Natural killer cell (primary cell): ENCODE measurements around the gene KIAA0513. TPM values are rescaled to one million over a fixed set of nuclear protein-coding genes. Genes with fewer than 3 reads are reported as not detected.

Experiments used
- ATAC-seq, 3 donors: fragments of 150-1000 bp in 2 of 3; fragments of 200-7000 bp in 1 of 3; cut with Tn5 transposase; 1 replicate in 1 of 3; 2 replicates in 2 of 3; pipeline ENCODE4 v1.10.0; 2021; ENCODE audit warnings: mild to moderate bottlenecking in 2 of 3, moderate library complexity in 2 of 3
- DNase-seq, 2 donors: peaks; one replicate each; pipeline versions ENCODE4 v3.0.0 to v3.0.0-alpha.2; 2013 to 2021; ENCODE audit warnings: mixed read lengths in 1 of 2
- H3K27ac ChIP-seq: one replicate; pipeline ENCODE4 v1.5.1; 2013; ENCODE audit warnings: mild to moderate bottlenecking, low read length
- H3K27me3 ChIP-seq: one replicate; pipeline ENCODE4 v1.6.1; 2013; ENCODE audit warnings: low read length; ENCODE audit not compliant: control insufficient read depth, insufficient read depth
- H3K36me3 ChIP-seq: one replicate; pipeline ENCODE4 v1.6.1; 2013; ENCODE audit warnings: low read length; ENCODE audit not compliant: control insufficient read depth, insufficient read depth
- H3K4me1 ChIP-seq: one replicate; pipeline ENCODE4 v1.6.1; 2013; ENCODE audit warnings: low read length; ENCODE audit not compliant: control insufficient read depth, insufficient read depth
- H3K4me3 ChIP-seq: one replicate; pipeline ENCODE4 v1.5.1; 2013; ENCODE audit warnings: low read length
- H3K9me3 ChIP-seq: one replicate; pipeline ENCODE4 v1.6.1; 2013; ENCODE audit warnings: low read length; ENCODE audit not compliant: control insufficient read depth, insufficient read depth
- H3K27ac Mint-ChIP-seq, 2 donors: one replicate each; pipeline ENCODE4 v1.8.0; 2022; ENCODE audit warnings: mild to moderate bottlenecking in 2 of 2, mixed read lengths in 2 of 2, moderate library complexity in 1 of 2
- H3K27me3 Mint-ChIP-seq, 2 donors: one replicate each; pipeline ENCODE4 v1.8.0; 2022; ENCODE audit warnings: low read depth in 2 of 2, mixed read lengths in 2 of 2
- H3K36me3 Mint-ChIP-seq: one replicate; pipeline ENCODE4 v1.8.0; 2022; ENCODE audit warnings: mixed read lengths
- H3K4me1 Mint-ChIP-seq, 2 donors: one replicate each; pipeline ENCODE4 v1.8.0; 2022; ENCODE audit warnings: mixed read lengths in 2 of 2
- H3K4me3 Mint-ChIP-seq: one replicate; pipeline ENCODE4 v1.8.0; 2022; ENCODE audit warnings: mild to moderate bottlenecking, moderate library complexity, mixed read lengths
- H3K9me3 Mint-ChIP-seq, 2 donors: one replicate each; pipeline ENCODE4 v1.8.0; 2022; ENCODE audit warnings: mixed read lengths in 2 of 2
- WGBS: methylation state at CpG from one replicate; pipeline ENCODE4 v1.1.7; 2013; ENCODE audit warnings: missing lambda C conversion rate; ENCODE audit not compliant: insufficient coverage; 5-methylcytosine and 5-hydroxymethylcytosine counted together
- intact Hi-C: fragments of 100-400 bp; cut with micrococcal nuclease; formaldehyde crosslinking; loops from one replicate; pipeline ENCODE4 v1.14.2; 2022
- total RNA-seq, 4 donors: library from RNA; stranded (reverse); fragments of 120-200 nt in 1 of 4; gene quantifications; one replicate each; pipeline versions ENCODE4 v1.2.3 to v1.2.4, GENCODE V29; 2013 to 2022
- TF ChIP-seq, protein P1 (sequence below): fragments of 200-600 bp; IDR thresholded peaks from one replicate; pipeline ENCODE4 v1.8.0; 2022; ENCODE audit warnings: antibody characterized with exemption

Gene KIAA0513
- total RNA-seq, 3 donors from 2014 or later (not counting 1 experiment from before 2014, with no cell fraction given), result 7.9 to 17.7 (median 12.1) TPM

DNA sequence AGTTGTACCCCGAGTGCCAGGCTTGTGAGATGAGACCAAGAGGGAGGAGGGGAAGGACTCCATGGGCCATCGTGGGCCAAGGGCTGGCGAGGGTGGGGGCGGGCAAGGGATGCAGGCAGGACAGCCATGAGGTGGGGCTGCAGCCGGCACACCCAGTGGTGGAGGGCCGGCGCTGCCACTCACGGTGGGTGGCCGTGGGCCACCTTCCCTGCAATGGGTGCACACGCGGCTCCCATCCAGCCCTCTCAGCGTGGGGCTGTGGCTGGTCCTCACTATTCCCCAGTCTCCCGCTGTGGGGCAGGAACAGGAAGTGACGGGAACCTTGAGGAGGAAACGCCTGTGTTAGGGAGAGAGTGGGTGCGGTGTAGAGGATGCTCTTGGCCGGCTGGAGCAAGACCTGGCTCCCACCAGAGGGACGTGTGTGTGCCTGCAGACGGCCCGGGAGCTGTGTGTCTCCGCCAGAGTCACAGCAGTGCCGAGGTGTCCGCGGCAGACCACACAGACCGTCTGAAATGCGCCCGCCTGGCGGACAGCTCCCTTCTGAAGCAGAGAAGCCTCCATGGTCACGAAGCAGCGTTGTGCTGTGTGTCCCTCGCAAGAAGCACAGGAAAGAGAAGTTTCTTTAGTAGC lies 61.1 kb downstream of the KIAA0513 start:
- TF ChIP-seq, protein P1, sequence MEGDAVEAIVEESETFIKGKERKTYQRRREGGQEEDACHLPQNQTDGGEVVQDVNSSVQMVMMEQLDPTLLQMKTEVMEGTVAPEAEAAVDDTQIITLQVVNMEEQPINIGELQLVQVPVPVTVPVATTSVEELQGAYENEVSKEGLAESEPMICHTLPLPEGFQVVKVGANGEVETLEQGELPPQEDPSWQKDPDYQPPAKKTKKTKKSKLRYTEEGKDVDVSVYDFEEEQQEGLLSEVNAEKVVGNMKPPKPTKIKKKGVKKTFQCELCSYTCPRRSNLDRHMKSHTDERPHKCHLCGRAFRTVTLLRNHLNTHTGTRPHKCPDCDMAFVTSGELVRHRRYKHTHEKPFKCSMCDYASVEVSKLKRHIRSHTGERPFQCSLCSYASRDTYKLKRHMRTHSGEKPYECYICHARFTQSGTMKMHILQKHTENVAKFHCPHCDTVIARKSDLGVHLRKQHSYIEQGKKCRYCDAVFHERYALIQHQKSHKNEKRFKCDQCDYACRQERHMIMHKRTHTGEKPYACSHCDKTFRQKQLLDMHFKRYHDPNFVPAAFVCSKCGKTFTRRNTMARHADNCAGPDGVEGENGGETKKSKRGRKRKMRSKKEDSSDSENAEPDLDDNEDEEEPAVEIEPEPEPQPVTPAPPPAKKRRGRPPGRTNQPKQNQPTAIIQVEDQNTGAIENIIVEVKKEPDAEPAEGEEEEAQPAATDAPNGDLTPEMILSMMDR, result no peak
- DNase-seq (no peak), ATAC-seq (no peak)
- Mint-ChIP-seq H3K9me3 (no peaks in the 10 kb centered on the region), H3K4me3 (no peak overlapping the region), H3K4me1 (peaks cover 7 to 15% of the 10 kb centered on the region in 2 donors), H3K36me3 (no peaks in the 10 kb centered on the region), H3K27ac (no peak overlapping the region), H3K27me3 (peaks cover 0 to 3% of the 10 kb centered on the region in 2 donors)
- WGBS, result 81% methylated on average over 31 of the region's 31 CpGs
- intact Hi-C loops, result loop anchor here (5.0 kb wide), 1 partner anchor 61 kb away; the partner anchor contains the start of gene KIAA0513
- Histone ChIP-seq H3K9me3 (no peaks in the 10 kb centered on the region), H3K27me3 (no peaks in the 10 kb centered on the region), H3K4me1 (peaks cover 28% of the 10 kb centered on the region), H3K27ac (no peak overlapping the region), H3K4me3 (no peak overlapping the region), H3K36me3 (peaks cover 2% of the 10 kb centered on the region)

DNA sequence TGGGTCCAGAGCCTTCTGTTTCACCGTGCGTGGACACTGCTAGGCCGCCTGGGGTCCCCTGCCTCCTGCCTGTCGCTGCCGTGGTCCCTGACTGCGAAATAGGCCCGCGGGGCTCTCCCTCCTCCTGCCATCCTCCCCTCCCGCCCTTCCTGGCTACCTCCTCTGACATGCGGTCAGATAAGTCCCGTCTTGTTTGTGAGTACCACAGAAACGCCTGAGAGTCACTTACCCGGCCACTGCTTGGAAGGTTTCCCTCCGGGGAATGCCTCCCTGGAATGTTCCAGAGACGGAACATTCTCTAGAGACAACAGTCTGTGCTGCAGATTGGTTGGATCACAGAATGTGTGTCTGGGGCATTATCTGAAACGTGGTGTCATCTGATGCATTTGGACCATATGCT lies 61.9 kb downstream of the KIAA0513 start:
- H3K27ac Mint-ChIP-seq, result no peak overlapping the region
- H3K4me1 ChIP-seq, result peaks cover 28% of the 10 kb centered on the region
- H3K27me3 Mint-ChIP-seq, result peaks cover 0 to 3% of the 10 kb centered on the region in 2 donors
- DNase-seq, result no peak
- no peak overlapping the region for H3K4me3 ChIP-seq
- TF ChIP-seq, protein P1, result no peak
- no peaks in the 10 kb centered on the region for H3K27me3 ChIP-seq
- H3K9me3 Mint-ChIP-seq, result no peaks in the 10 kb centered on the region
- 90% methylated on average over 16 of the region's 16 CpGs for WGBS
- no peak overlapping the region for H3K4me3 Mint-ChIP-seq
- peaks cover 2% of the 10 kb centered on the region for H3K36me3 ChIP-seq
- no peak overlapping the region for H3K27ac ChIP-seq
- ATAC-seq, result no peak
- H3K9me3 ChIP-seq, result no peaks in the 10 kb centered on the region
- intact Hi-C loops, result loop anchor here (5.0 kb wide), 1 partner anchor 62 kb away; the partner anchor contains the start of gene KIAA0513
- no peaks in the 10 kb centered on the region for H3K36me3 Mint-ChIP-seq
- H3K4me1 Mint-ChIP-seq, result peaks cover 7 to 15% of the 10 kb centered on the region in 2 donors

DNA sequence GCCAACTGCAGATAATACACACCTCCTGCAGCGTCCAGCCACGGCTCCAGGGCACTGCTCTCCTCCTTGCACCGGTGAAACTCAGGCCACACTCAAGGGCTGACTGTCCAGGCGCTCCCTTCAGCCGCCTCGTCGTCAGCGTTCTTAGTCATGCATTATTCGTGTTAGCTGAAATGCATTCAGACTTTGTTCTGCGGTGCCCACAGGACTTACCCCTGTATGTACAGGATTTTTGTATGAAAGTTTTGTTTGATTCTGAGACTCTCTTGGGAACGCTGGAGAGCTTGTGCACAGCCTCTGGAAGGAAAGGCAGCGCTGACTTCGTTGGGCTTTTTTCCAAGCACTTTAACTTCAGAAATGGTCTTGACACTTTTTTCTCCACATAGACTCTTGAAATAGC lies 62.6 kb downstream of the KIAA0513 start:
- intact Hi-C loops, result no loop called here
- WGBS, result 92% methylated on average over 13 of the region's 13 CpGs
- Histone ChIP-seq H3K27ac (no peak overlapping the region), H3K36me3 (peaks cover 2% of the 10 kb centered on the region), H3K4me1 (peaks cover 28% of the 10 kb centered on the region), H3K4me3 (no peak overlapping the region), H3K27me3 (no peaks in the 10 kb centered on the region), H3K9me3 (no peaks in the 10 kb centered on the region)
- Mint-ChIP-seq H3K27ac (no peak overlapping the region), H3K36me3 (no peaks in the 10 kb centered on the region), H3K27me3 (peaks cover 0 to 3% of the 10 kb centered on the region in 2 donors), H3K9me3 (no peaks in the 10 kb centered on the region), H3K4me1 (peaks cover 7 to 15% of the 10 kb centered on the region in 2 donors), H3K4me3 (no peak overlapping the region)
- no peak for ATAC-seq
- no peak for DNase-seq
- TF ChIP-seq, protein P1, result no peak
